Panc1 (cell line): ENCODE results near the gene SEMA7A. TPM values are rescaled to one million over a fixed set of nuclear protein-coding genes. Genes with fewer than 3 reads are reported as not detected.

ENCODE experiments used
- ATAC-seq: fragments of 200-7000 bp; cut with Tn5 transposase; 2 replicates; pipeline ENCODE4 v1.9.1; 2020; ENCODE audit warnings: mild to moderate bottlenecking, moderate library complexity
- BruUV-seq: library from RNA; stranded (reverse); fragments of 400-500 nt; replicated peaks from 2 replicates; lab custom pipeline; 2021; lab: Mats Ljungman, UMichigan
- CTCF ChIA-PET: fragments of 300-600 bp; sonication (Branson Sonifier 250); formaldehyde crosslinking; loops from one replicate; lab custom pipeline; 2022; ENCODE audit warnings: antibody characterized with exemption; lab: Charles Lee
- POLR2A ChIA-PET: fragments of 300-600 bp; sonication (Branson Sonifier 250); formaldehyde crosslinking; loops from one replicate; lab custom pipeline; 2022; ENCODE audit warnings: antibody characterized with exemption; lab: Charles Lee
- DNase-seq: peaks from one replicate; pipeline ENCODE4 v3.0.0-alpha.2; 2010; ENCODE audit warnings: low read depth, low spot score
- H3K27ac ChIP-seq: 2 replicates; pipeline ENCODE4 v1.5.1; 2011; ENCODE audit warnings: mild to moderate bottlenecking, low read length, inconsistent platforms
- H3K27me3 ChIP-seq: fragments of 200-500 bp; sonication (Bioruptor generic); 2 replicates; pipeline ENCODE4 v1.6.0; 2014; ENCODE audit warnings: low read length, inconsistent platforms; ENCODE audit not compliant: control insufficient read depth, insufficient read depth
- H3K36me3 ChIP-seq: fragments of 200-500 bp; sonication (Bioruptor generic); 2 replicates; pipeline ENCODE4 v1.5.1; 2014; ENCODE audit warnings: inconsistent platforms, mild to moderate bottlenecking, low read length, moderate library complexity; ENCODE audit not compliant: control insufficient read depth, insufficient read depth
- H3K4me1 ChIP-seq: 2 replicates; pipeline ENCODE4 v1.5.1; 2011; ENCODE audit warnings: inconsistent platforms, mild to moderate bottlenecking, low read length, moderate library complexity; ENCODE audit not compliant: control insufficient read depth, insufficient read depth
- H3K4me3 ChIP-seq, 2 experiments: 2 replicates each; pipeline ENCODE4 v1.5.1; 2011 to 2012; ENCODE audit warnings: low read depth in 2 of 2, low read length in 2 of 2, mild to moderate bottlenecking in 2 of 2, inconsistent platforms in 1 of 2, moderate library complexity in 1 of 2
- H3K9me3 ChIP-seq: fragments of 200-500 bp; sonication (Bioruptor generic); 2 replicates; pipeline ENCODE4 v1.5.1; 2014; ENCODE audit warnings: low read depth, mild to moderate bottlenecking, inconsistent platforms, low read length, moderate library complexity; ENCODE audit not compliant: control insufficient read depth, insufficient read depth
- POLR2AphosphoS5 ChIP-seq: IDR thresholded peaks from 2 replicates; pipeline ENCODE4 v1.6.1; 2012; ENCODE audit warnings: mild to moderate bottlenecking, low read depth, low read length, moderate library complexity
- SIN3A ChIP-seq: IDR thresholded peaks from 2 replicates; pipeline ENCODE4 v1.6.1; 2012; ENCODE audit warnings: low read depth, mild to moderate bottlenecking, low read length, moderate library complexity, borderline replicate concordance; ENCODE audit not compliant: insufficient read depth
- TCF7L2 ChIP-seq: IDR thresholded peaks from 2 replicates; pipeline ENCODE4 v1.6.1; 2011; ENCODE audit warnings: mild to moderate bottlenecking, low read depth, low read length, inconsistent platforms
- in situ Hi-C: cut with HindIII; loops from 2 replicates; pipeline ENCODE4 v1.10.0; 2016; ENCODE audit warnings: low sequenced_read_pairs, low pct_unique_long_range_greater_than_20kb
- intact Hi-C: fragments of 100-400 bp; cut with micrococcal nuclease; formaldehyde crosslinking; loops from one replicate; pipeline ENCODE4 v1.10.0; 2022; ENCODE audit not compliant: unreplicated experiment
- total RNA-seq: library from RNA; stranded (reverse); gene quantifications from one replicate; pipeline ENCODE4 v1.2.1, GENCODE V29; 2021; ENCODE audit not compliant: unreplicated experiment
- TF ChIP-seq, protein P1 (sequence below): fragments of 450-650 bp; IDR thresholded peaks from 2 replicates; pipeline ENCODE4 v1.5.1; 2017; ENCODE audit warnings: mild to moderate bottlenecking
- TF ChIP-seq, protein P2 (sequence below), 2 experiments: IDR thresholded peaks; 2 replicates each; pipeline ENCODE4 v1.6.1; 2011 to 2012; ENCODE audit warnings: low read depth in 2 of 2, control low read depth in 1 of 2, low read length in 1 of 2, mild to moderate bottlenecking in 1 of 2, moderate library complexity in 1 of 2; ENCODE audit not compliant: insufficient read depth in 1 of 2

SEMA7A gene
- total RNA-seq, 1 experiment from 2014 or later = 11.2 TPM

DNA sequence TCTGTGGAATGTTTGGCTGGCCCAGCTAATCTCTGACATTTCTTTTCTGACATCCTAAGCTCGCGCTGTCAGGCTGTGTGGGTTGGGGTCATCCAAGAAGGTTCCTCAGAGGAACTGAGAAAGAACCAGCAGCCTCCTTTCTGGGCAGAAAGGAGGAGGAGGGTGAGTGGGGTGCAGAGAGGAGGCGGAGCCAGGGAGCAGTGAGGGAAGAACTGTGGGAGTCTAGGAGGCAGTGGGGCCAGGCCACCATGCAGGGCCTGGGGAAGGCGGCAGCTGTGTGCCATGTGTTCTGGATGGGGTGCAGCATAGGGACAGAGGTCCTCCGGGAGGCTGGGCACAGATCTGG lies 5.3 kb downstream of the SEMA7A start:
- no TSS peak for BruUV-seq
- Histone ChIP-seq H3K4me1 (peaks cover 60% of the 10 kb centered on the region), H3K36me3 (no peaks in the 10 kb centered on the region), H3K4me3 (no peak overlapping the region), H3K9me3 (no peaks in the 10 kb centered on the region), H3K27me3 (no peaks in the 10 kb centered on the region), H3K27ac (no peak overlapping the region)
- intact Hi-C loops (no loop called here), in situ Hi-C loops (no loop called here)
- no peak for ATAC-seq
- POLR2A ChIA-PET = no interaction called here
- no peak for DNase-seq
- CTCF ChIA-PET = no interaction called here
- TF ChIP-seq POLR2AphosphoS5 (no peak), SIN3A (no peak), TCF7L2 (no peak)
- TF ChIP-seq, protein P1, sequence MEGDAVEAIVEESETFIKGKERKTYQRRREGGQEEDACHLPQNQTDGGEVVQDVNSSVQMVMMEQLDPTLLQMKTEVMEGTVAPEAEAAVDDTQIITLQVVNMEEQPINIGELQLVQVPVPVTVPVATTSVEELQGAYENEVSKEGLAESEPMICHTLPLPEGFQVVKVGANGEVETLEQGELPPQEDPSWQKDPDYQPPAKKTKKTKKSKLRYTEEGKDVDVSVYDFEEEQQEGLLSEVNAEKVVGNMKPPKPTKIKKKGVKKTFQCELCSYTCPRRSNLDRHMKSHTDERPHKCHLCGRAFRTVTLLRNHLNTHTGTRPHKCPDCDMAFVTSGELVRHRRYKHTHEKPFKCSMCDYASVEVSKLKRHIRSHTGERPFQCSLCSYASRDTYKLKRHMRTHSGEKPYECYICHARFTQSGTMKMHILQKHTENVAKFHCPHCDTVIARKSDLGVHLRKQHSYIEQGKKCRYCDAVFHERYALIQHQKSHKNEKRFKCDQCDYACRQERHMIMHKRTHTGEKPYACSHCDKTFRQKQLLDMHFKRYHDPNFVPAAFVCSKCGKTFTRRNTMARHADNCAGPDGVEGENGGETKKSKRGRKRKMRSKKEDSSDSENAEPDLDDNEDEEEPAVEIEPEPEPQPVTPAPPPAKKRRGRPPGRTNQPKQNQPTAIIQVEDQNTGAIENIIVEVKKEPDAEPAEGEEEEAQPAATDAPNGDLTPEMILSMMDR = no peak
- TF ChIP-seq, protein P2, sequence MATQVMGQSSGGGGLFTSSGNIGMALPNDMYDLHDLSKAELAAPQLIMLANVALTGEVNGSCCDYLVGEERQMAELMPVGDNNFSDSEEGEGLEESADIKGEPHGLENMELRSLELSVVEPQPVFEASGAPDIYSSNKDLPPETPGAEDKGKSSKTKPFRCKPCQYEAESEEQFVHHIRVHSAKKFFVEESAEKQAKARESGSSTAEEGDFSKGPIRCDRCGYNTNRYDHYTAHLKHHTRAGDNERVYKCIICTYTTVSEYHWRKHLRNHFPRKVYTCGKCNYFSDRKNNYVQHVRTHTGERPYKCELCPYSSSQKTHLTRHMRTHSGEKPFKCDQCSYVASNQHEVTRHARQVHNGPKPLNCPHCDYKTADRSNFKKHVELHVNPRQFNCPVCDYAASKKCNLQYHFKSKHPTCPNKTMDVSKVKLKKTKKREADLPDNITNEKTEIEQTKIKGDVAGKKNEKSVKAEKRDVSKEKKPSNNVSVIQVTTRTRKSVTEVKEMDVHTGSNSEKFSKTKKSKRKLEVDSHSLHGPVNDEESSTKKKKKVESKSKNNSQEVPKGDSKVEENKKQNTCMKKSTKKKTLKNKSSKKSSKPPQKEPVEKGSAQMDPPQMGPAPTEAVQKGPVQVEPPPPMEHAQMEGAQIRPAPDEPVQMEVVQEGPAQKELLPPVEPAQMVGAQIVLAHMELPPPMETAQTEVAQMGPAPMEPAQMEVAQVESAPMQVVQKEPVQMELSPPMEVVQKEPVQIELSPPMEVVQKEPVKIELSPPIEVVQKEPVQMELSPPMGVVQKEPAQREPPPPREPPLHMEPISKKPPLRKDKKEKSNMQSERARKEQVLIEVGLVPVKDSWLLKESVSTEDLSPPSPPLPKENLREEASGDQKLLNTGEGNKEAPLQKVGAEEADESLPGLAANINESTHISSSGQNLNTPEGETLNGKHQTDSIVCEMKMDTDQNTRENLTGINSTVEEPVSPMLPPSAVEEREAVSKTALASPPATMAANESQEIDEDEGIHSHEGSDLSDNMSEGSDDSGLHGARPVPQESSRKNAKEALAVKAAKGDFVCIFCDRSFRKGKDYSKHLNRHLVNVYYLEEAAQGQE (IDR thresholded peaks at IDR 0.05; ENCODE audit: insufficient read depth in 1 of 2, low read depth in 2 of 2, low read length in 1 of 2) = no peak

DNA sequence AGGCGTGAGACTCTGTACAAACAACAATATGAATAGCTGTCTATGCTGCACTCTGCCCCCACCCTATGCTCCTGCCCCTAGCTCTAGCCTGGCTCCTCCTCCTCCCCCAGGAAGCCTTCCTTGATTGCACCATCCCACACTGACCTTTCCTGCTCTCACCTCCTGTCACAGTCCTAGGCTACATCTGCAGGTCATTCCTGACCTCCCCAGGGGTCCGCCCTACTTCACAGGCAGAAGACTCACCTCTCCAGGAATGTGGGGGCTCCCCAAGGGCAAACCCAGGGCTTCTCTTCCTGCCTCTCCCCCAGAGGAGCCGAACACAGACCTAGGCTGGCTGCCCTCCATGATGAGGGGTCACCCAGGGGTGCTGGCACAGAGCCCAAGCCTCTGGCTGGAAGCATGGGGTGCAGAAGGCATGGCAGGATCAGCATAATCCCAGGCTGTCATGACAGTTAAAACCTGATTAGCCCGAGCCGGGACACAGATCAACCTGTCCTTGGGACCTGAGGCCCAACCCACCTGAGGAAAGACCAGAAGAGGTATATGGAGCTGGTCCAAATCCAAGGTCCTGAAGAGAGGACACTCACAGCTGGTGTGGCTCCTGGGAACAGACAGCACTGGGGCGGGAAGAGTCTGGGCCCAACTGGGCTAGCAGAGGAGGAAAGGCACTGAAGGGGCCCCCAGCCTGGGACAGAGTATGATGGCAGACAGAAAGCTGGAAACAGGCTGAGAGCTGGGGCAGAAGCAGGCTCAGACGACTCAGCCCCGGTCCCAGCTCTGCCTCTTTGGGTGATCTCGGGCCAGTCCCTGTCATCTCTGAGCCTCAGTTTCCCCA lies 5.9 kb downstream of the SEMA7A start:
- no TSS peak for BruUV-seq
- H3K9me3 ChIP-seq = no peaks in the 10 kb centered on the region
- no peak overlapping the region for H3K27ac ChIP-seq
- no peaks in the 10 kb centered on the region for H3K36me3 ChIP-seq
- TF ChIP-seq POLR2AphosphoS5 = no peak
- TF ChIP-seq, protein P2 (IDR thresholded peaks at IDR 0.05; ENCODE audit: insufficient read depth in 1 of 2, low read depth in 2 of 2, low read length in 1 of 2) = no peak
- TF ChIP-seq TCF7L2 = no peak
- TF ChIP-seq, protein P1 = no peak
- TF ChIP-seq SIN3A = no peak
- CTCF ChIA-PET = no interaction called here
- H3K4me3 ChIP-seq = no peak overlapping the region
- intact Hi-C loops (no loop called here), in situ Hi-C loops (no loop called here)
- POLR2A ChIA-PET = no interaction called here
- DNase-seq = no peak
- H3K27me3 ChIP-seq = no peaks in the 10 kb centered on the region
- no peak for ATAC-seq
- H3K4me1 ChIP-seq = peaks cover 66% of the 10 kb centered on the region
